NCI-H524 treated with DMSO at 0.1 percent for 48 hours (cell line): Measurements from ENCODE around the gene GRB10.
"Not testable (repeated sequence)": the region's sequence is repeated elsewhere in the genome, so short reads cannot be mapped to it uniquely, and the experiment has no call there.

Experiments used
- DNase-seq: peaks from one replicate; lab custom pipeline; 2025; lab: John Stamatoyannopoulos, UW

GRB10 gene

DNA sequence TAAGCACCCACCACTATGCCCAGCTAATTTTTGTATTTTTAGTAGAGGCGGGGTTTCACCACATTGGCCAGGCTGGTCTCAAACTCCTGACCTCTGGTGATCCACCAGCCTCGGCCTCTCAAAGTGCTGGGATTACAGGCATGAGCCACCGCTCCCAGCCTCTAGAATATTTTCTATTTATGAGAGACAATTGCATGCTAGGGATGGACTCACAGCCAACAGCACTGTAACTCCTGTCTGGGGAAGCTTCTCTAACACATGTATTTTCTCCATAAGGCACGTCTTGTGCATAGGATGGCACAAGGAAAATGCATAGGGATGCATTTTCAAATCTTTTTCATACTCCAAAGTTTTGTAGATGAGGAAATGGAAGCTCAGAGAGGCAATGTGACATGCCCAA is 237.1 kb downstream of the GRB10 start:
- not testable (repeated sequence) for DNase-seq

DNA sequence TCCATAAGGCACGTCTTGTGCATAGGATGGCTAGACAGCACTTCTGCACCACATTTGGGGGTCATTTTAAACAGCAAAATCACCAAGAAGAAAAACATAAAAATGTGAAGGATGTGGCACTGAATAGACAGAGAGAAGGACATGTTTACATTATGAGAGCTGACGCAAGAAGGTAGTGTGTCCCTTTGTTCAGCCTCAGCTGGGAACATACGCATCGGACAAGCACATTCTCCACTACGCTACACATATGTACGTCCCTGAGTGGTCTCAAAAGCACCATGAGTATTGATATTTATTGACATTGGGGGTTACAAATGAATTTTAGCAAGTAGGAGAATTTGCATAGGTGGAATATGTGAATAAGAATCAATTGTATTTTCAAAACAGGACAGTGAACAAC is 237.7 kb downstream of the GRB10 start:
- no peak for DNase-seq

DNA sequence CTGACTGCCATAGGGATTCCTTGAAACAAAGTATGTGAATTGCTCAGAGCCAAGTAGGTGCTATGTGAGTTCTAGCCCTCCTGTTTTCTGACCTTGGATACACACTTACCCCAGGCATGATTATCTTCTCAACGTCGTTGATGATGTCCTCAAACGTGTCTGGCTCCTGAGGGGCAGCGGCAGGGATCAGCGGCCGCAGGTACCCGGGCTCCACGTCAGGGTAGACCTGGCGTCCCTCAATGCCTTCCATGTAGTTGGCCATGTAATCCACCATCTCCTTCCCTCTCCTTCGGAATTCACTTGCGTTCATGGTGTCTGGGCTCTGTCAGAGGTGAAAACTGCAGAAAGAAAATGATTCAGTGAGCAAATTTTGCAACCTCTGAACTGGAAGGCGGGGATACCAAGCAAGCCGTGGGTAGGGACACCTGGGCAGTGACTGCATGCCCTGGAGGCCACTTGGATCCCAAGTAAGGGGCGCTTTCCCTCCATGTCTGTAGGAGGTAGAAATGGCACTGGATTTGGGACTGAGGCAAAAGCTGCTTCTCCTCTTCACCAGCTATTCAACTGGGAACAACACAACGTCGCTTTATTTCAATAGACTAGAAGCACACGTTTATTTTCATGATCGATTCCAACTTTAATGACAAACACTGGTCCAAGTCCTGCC is 238.8 kb downstream of the GRB10 start:
- DNase-seq = no peak

DNA sequence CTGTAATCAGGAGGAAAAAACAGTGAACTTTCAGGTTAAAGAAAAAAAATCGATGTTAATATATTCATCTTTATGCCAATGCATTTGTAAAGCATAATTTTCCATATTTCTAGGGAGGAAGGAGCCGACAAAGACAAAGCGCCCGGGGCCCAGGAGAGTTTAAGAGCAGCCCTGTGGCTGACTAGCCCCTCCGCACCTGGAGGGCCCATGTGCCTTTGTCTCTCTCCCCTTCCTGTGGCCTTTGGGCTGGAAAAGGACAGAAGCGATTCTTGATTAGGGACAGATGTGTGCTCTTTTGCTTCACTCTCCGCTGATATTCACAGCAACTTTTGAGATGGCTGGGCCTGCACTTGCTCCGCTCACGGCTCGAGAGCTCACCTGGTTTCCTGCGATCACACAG is 240.6 kb downstream of the GRB10 start:
- no peak for DNase-seq

DNA sequence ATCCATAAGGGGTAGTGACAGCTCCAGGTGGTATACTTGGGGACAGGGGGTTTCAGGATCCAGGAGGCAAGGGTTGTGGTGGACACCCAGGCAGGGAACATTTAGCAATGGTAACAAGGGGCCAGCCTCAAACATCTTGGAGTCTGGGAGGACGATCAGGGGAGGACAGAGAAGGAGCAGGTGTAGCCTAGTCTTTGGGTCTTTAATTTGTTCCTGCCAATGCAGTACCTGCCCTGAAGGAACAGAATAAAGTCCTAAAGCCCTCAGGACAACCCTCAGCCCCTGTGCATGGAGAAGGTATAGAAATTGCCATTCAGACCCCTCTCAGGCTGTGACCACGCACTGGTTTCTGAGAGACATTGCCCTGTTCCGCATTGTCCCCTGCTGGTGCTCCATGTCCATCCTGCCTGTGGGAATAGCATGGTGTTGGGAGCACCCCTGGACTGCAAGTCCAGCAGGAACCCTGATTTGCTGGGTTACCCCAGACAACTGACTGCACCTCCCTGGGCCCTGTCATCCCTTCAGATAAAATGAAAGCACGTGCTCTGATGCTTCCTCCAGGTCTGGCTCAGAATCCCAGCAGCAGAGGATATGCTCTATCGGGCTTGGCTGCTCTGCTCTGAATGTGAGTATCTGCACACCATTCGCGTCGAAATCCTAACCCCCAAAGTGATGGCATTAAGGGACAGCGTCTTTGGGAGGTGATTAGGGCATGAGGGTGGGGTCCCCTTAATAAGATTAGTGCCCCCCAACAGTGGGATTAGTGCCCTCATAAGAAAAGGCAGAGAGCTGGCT is 241.7 kb downstream of the GRB10 start:
- no peak for DNase-seq
